DND-41 (cell line): ENCODE data around the gene RASGRP3.

Source experiments
- ATAC-seq: fragments of 200-7000 bp; cut with Tn5 transposase; 3 replicates; pipeline ENCODE4 v1.9.1; 2021; ENCODE audit warnings: low read depth; ENCODE audit not compliant: insufficient read depth
- DNase-seq: peaks from one replicate; pipeline ENCODE4 v3.0.0-alpha.2; 2020
- H2AFZ ChIP-seq: 2 replicates; pipeline ENCODE4 v1.6.0; 2012; ENCODE audit warnings: low read depth, low read length
- H3K27ac ChIP-seq: 2 replicates; pipeline ENCODE4 v1.5.1; 2012; ENCODE audit warnings: low read length, inconsistent platforms
- H3K27me3 ChIP-seq: fragments of 200-600 bp; sonication (generic); 2 replicates; pipeline ENCODE4 v1.6.0; 2012; ENCODE audit warnings: low read length, mild to moderate bottlenecking, inconsistent platforms; ENCODE audit not compliant: insufficient read depth, poor library complexity
- H3K36me3 ChIP-seq: 2 replicates; pipeline ENCODE4 v1.5.1; 2012; ENCODE audit warnings: low read length, inconsistent platforms; ENCODE audit not compliant: insufficient read depth
- H3K4me1 ChIP-seq: 2 replicates; pipeline ENCODE4 v1.5.1; 2012; ENCODE audit warnings: mild to moderate bottlenecking, low read length; ENCODE audit not compliant: insufficient read depth
- H3K4me2 ChIP-seq: 2 replicates; pipeline ENCODE4 v1.6.0; 2012; ENCODE audit warnings: mild to moderate bottlenecking, moderate library complexity, low read length, inconsistent platforms; ENCODE audit not compliant: insufficient read depth
- H3K4me3 ChIP-seq, 2 experiments: fragments of 200-600 bp in 1 of 2; shearing (Covaris generic) in 1 of 2; 2 replicates each; pipeline ENCODE4 v1.5.1; 2012 to 2016; ENCODE audit warnings: inconsistent platforms in 2 of 2, low read length in 2 of 2, mild to moderate bottlenecking in 2 of 2, low read depth in 1 of 2, moderate library complexity in 1 of 2
- H3K79me2 ChIP-seq: 2 replicates; pipeline ENCODE4 v1.6.0; 2012; ENCODE audit warnings: low read length, inconsistent platforms; ENCODE audit not compliant: insufficient read depth
- H3K9ac ChIP-seq: 2 replicates; pipeline ENCODE4 v1.6.0; 2012; ENCODE audit warnings: low read depth, mild to moderate bottlenecking, inconsistent platforms, low read length, moderate library complexity
- H3K9me3 ChIP-seq: 2 replicates; pipeline ENCODE4 v1.5.1; 2012; ENCODE audit warnings: low read length, moderate library complexity, mild to moderate bottlenecking, inconsistent platforms; ENCODE audit not compliant: insufficient read depth, severe bottlenecking
- H4K20me1 ChIP-seq: 2 replicates; pipeline ENCODE4 v1.6.0; 2012; ENCODE audit warnings: low read length; ENCODE audit not compliant: insufficient read depth
- CTCF ChIP-seq: IDR thresholded peaks from 2 replicates; pipeline ENCODE4 v1.5.1; 2012; ENCODE audit warnings: borderline replicate concordance, low read length, moderate library complexity, mild to moderate bottlenecking; ENCODE audit not compliant: poor library complexity, severe bottlenecking; ENCODE audit errors: extremely low read depth
- EZH2 ChIP-seq: IDR thresholded peaks from 3 replicates; pipeline ENCODE4 v1.6.1; 2012; ENCODE audit warnings: borderline replicate concordance, low read depth, mild to moderate bottlenecking, moderate library complexity, low read length, inconsistent platforms; ENCODE audit not compliant: severe bottlenecking

The RASGRP3 gene

GRCh38 chr2:33502025-33502424 is 25.6 kb downstream of the RASGRP3 start:
- H3K9me3 ChIP-seq, result no peaks in the 10 kb centered on the region
- no peak overlapping the region for H3K4me3 ChIP-seq
- H3K27me3 ChIP-seq, result no peaks in the 10 kb centered on the region
- no peak overlapping the region for H3K9ac ChIP-seq
- ATAC-seq (no peak), DNase-seq (no peak)
- H2AFZ ChIP-seq, result no peak overlapping the region
- H4K20me1 ChIP-seq, result no peaks in the 10 kb centered on the region
- no peaks in the 10 kb centered on the region for H3K79me2 ChIP-seq
- TF ChIP-seq CTCF (no peak), EZH2 (no peak)
- H3K4me2 ChIP-seq, result no peak overlapping the region
- H3K27ac ChIP-seq, result no peak overlapping the region
- no peaks in the 10 kb centered on the region for H3K36me3 ChIP-seq
- peaks cover 8% of the 10 kb centered on the region; the same call in 1 of the 2 replicates for H3K4me1 ChIP-seq

- H3K4me2 ChIP-seq, result no peak overlapping the region
- H3K79me2 ChIP-seq, result no peaks in the 10 kb centered on the region
- DNase-seq, result no peak
- no peak overlapping the region for H3K4me3 ChIP-seq
- no peaks in the 10 kb centered on the region for H4K20me1 ChIP-seq
- no peak overlapping the region for H3K9ac ChIP-seq
- no peaks in the 10 kb centered on the region for H3K9me3 ChIP-seq
- TF ChIP-seq EZH2, result no peak
- no peak for TF ChIP-seq CTCF
- H3K27ac ChIP-seq, result no peak overlapping the region
- H3K27me3 ChIP-seq, result no peaks in the 10 kb centered on the region
- no peaks in the 10 kb centered on the region for H3K36me3 ChIP-seq
- no peak overlapping the region for H2AFZ ChIP-seq
- no peak for ATAC-seq
- no peaks in the 10 kb centered on the region for H3K4me1 ChIP-seq
Observed at GRCh38 chr2:33503002-33503401, 26.6 kb downstream of the RASGRP3 start.

GRCh38 chr2:33505966-33506365 is 29.5 kb downstream of the RASGRP3 start:
- TF ChIP-seq EZH2 (no peak), CTCF (no peak)
- Histone ChIP-seq H3K4me1 (no peaks in the 10 kb centered on the region), H2AFZ (no peak overlapping the region), H3K27me3 (no peaks in the 10 kb centered on the region), H3K4me3 (no peak overlapping the region), H3K9me3 (no peaks in the 10 kb centered on the region), H4K20me1 (no peaks in the 10 kb centered on the region), H3K79me2 (no peaks in the 10 kb centered on the region), H3K9ac (no peak overlapping the region), H3K36me3 (no peaks in the 10 kb centered on the region), H3K27ac (no peak overlapping the region), H3K4me2 (no peak overlapping the region)
- ATAC-seq (no peak), DNase-seq (no peak)

GRCh38 chr2:33509908-33510585 is 33.6 kb downstream of the RASGRP3 start:
- DNase-seq (no peak), ATAC-seq (no peak)
- H2AFZ ChIP-seq, result no peak overlapping the region
- no peak for TF ChIP-seq EZH2
- TF ChIP-seq CTCF, result no peak
- no peak overlapping the region for H3K27ac ChIP-seq
- no peaks in the 10 kb centered on the region for H3K36me3 ChIP-seq
- H3K27me3 ChIP-seq, result no peaks in the 10 kb centered on the region
- H3K4me1 ChIP-seq, result no peaks in the 10 kb centered on the region
- no peaks in the 10 kb centered on the region for H3K9me3 ChIP-seq
- no peak overlapping the region for H3K9ac ChIP-seq
- H3K79me2 ChIP-seq, result no peaks in the 10 kb centered on the region
- H3K4me2 ChIP-seq, result no peak overlapping the region
- no peaks in the 10 kb centered on the region for H4K20me1 ChIP-seq
- H3K4me3 ChIP-seq, result no peak overlapping the region
